BLaER1 (cell line): ENCODE results near the gene SPTLC1.
"Not testable (repeated sequence)": the region's sequence is repeated elsewhere in the genome, so short reads cannot be mapped to it uniquely, and the experiment has no call there.

Source experiments
- H3K27ac ChIP-seq: shearing (Covaris generic); formaldehyde crosslinking; 2 replicates; pipeline ENCODE4 v1.8.1; 2022
- H3K27me3 ChIP-seq: shearing (Covaris generic); formaldehyde crosslinking; 2 replicates; pipeline ENCODE4 v1.8.1; 2022
- H3K36me3 ChIP-seq: shearing (Covaris generic); formaldehyde crosslinking; 2 replicates; pipeline ENCODE4 v1.8.1; 2022
- H3K4me1 ChIP-seq: shearing (Covaris generic); formaldehyde crosslinking; 2 replicates; pipeline ENCODE4 v1.8.1; 2022
- H3K4me2 ChIP-seq: shearing (Covaris generic); formaldehyde crosslinking; 2 replicates; pipeline ENCODE4 v1.8.1; 2022
- H3K4me3 ChIP-seq: shearing (Covaris generic); formaldehyde crosslinking; 2 replicates; pipeline ENCODE4 v1.8.1; 2022
- H3K9ac ChIP-seq: shearing (Covaris generic); formaldehyde crosslinking; 2 replicates; pipeline ENCODE4 v1.8.1; 2022
- H3K9me3 ChIP-seq: shearing (Covaris generic); formaldehyde crosslinking; 2 replicates; pipeline ENCODE4 v1.8.1; 2022
- H4K20me1 ChIP-seq: shearing (Covaris generic); formaldehyde crosslinking; 2 replicates; pipeline ENCODE4 v1.8.1; 2022
- Cebpa-rat ChIP-seq: shearing (Covaris generic); IDR thresholded peaks from 2 replicates; pipeline ENCODE4 v1.8.1; 2022

The SPTLC1 gene

DNA sequence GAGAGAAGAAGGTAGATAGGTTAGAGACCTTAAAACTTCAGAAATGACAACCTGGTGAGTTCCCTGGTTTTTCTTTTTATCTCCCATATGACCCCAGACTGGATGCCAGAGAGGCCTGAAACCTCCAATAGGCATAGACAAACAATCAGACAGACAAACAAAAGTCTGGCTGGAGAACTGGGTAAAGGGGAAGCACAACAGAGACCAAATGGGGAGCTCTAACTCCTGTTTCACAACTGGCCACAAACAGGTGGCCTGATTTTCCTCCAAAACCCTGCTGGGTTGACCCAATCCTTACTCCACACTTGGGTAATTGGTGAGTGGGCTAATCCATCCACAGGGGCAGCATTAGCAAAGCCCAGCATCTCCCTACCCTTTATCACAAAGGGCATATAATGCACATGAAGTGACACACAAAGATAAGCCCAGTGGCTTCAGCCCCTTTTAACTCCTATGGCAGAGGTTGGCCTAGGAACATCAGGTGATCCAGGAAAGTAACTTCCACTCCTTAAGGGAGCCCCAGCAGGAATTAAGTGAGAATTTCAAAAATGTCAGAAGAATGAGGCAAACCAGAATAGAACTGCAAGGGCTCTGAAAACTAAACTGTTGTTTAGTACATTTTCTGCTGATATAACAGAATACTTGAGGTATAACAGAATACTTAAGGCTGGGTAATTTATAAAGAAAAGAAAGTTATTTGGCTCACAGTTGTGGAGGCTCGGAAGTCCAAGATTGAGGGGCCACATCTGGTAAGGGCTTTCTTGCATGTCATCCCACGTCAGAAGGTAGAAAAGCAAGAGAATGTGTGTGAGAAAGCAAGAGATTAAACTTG is 104.3 kb downstream of the SPTLC1 start:
- H3K9ac ChIP-seq = no peak overlapping the region
- H3K27me3 ChIP-seq = no peaks in the 10 kb centered on the region
- H3K36me3 ChIP-seq = no peaks in the 10 kb centered on the region
- H4K20me1 ChIP-seq = no peaks in the 10 kb centered on the region
- H3K4me2 ChIP-seq = no peak overlapping the region
- H3K27ac ChIP-seq = no peak overlapping the region
- TF ChIP-seq Cebpa-rat = no peak
- no peak overlapping the region for H3K4me3 ChIP-seq
- H3K4me1 ChIP-seq = no peaks in the 10 kb centered on the region
- H3K9me3 ChIP-seq = no peaks in the 10 kb centered on the region

DNA sequence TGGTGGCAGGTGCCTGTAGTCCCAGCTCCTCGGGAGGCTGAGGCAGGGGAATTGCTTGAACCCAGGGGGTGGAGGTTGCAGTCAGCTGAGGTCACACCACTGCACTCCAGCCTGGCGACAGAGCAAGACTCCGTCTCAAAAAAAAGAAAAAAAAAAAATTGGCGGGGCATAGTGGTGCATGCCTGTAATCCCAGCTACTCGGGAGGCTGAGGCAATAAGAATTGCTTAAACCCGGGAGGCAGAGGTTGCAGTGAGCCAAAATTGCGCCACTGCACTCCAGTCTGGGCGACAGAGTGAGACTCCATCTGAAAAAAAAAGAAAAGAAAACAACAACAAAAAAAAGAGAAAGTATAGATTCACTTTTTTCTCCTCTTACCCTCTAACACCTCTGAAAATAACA is 105.0 kb downstream of the SPTLC1 start:
- not testable (repeated sequence) for H3K27ac ChIP-seq

DNA sequence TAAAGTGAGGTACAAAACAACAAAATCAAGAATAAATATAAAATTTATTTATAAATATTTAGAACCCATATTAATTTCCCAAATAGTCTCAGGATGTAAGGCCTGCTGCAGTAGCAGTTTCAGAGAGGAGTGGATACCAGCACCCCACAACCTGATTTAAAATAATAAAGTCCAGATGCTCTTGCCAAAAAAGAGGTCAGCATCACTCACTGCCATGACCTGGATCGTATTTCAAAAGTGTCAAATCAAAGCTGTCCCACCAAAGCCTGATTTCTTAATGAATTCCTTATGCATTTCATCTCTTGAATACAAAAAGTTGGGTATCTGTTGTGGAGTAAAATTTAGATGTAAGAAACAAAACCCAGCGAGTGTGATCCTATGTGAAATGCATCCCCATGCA is 107.2 kb downstream of the SPTLC1 start:
- H3K36me3 ChIP-seq = no peaks in the 10 kb centered on the region
- no peaks in the 10 kb centered on the region for H3K27me3 ChIP-seq
- no peaks in the 10 kb centered on the region for H3K4me1 ChIP-seq
- no peak for TF ChIP-seq Cebpa-rat
- no peak overlapping the region for H3K4me3 ChIP-seq
- no peak overlapping the region for H3K27ac ChIP-seq
- no peaks in the 10 kb centered on the region for H4K20me1 ChIP-seq
- no peak overlapping the region for H3K4me2 ChIP-seq
- no peak overlapping the region for H3K9ac ChIP-seq
- H3K9me3 ChIP-seq = peaks cover 3% of the 10 kb centered on the region; the same call in 1 of the 2 replicates

More for the DNA sequence above, 105.0 kb downstream of the SPTLC1 start:
- H3K9ac ChIP-seq, H3K4me3 ChIP-seq, H3K4me2 ChIP-seq, H3K36me3 ChIP-seq, H4K20me1 ChIP-seq, H3K27me3 ChIP-seq, H3K4me1 ChIP-seq, H3K9me3 ChIP-seq: not testable (repeated sequence)

DNA sequence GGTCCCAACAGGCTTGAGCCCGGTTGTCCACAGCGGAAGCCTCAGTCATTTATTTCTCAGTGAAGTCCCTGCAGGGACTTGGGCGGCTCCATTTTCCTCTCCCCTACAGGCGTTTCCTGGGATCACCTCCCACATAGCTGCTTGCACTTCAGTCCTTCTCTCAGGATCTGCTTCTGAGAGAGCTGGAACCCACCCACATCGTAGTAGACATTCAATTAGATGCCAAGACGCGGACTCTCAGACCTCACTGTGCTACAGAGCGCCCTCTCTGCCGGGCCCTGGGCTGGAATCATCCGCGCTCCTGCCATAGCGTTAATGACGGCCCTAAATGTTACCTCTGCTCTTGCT is 111.2 kb downstream of the SPTLC1 start:
- Histone ChIP-seq H4K20me1 (no peaks in the 10 kb centered on the region), H3K27me3 (no peaks in the 10 kb centered on the region), H3K36me3 (no peaks in the 10 kb centered on the region), H3K27ac (no peak overlapping the region), H3K9ac (no peak overlapping the region), H3K4me2 (no peak overlapping the region), H3K4me1 (no peaks in the 10 kb centered on the region), H3K4me3 (no peak overlapping the region), H3K9me3 (peaks cover 3% of the 10 kb centered on the region; the same call in 1 of the 2 replicates)
- no peak for TF ChIP-seq Cebpa-rat

DNA sequence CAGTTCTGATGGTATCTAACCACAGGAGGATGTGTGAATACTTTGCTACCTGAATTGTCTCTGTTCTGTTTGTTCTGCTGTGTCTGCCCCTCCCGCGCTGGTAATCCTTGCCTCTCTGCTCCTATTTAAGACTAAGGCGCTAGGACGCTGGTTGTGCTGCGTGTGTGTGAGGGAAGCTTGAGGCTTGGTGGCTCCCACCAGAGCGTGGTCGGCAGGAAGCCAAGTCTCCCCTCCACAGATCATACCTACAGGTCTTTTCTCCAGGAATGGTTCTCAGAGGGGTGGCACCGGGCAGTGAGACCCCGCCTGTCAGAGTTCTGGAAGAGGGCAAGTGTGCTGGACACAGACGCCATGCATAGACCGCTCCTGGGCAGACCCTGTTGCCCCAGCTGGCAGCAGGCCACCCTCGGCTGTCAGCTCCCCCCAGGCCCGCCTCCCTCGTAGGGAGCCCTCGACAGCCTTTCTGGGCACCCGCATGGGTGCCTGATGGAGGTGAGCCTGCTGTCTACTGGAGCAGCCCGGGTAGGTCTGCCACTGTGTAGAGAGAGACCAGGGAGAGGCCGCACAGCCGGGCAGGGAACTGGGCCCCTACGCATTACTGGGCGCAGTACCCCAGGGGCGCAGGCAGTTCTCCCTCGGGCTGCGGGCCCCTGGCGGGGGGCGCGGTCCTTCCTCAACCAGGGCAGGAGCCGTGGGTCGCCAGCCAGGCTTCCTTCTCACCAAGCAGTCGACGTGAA is 111.7 kb downstream of the SPTLC1 start:
- Histone ChIP-seq H3K9me3 (peaks cover 3% of the 10 kb centered on the region; the same call in 1 of the 2 replicates), H3K27ac (no peak overlapping the region), H3K27me3 (no peaks in the 10 kb centered on the region), H3K36me3 (no peaks in the 10 kb centered on the region), H3K4me2 (no peak overlapping the region), H3K4me3 (no peak overlapping the region), H3K9ac (no peak overlapping the region), H3K4me1 (no peaks in the 10 kb centered on the region), H4K20me1 (no peaks in the 10 kb centered on the region)
- no peak for TF ChIP-seq Cebpa-rat

DNA sequence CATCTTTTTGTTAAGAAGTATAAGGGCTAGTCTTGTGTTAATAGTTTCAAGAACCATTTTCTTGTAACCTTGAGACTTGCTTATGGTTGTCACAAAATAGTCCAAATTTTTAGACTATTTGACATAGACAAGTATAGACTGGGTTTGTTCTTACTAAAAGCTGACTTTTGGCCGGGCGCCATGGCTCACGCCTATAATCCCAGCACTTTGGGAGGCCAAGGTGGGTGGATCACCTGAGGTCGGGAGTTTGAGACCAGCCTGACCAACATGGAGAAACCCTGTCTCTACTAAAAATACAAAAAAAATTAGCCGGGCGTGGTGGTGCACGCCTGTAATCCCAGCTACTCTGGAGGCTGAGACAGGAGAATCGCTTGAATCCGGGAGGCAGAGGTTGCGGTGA is 113.3 kb downstream of the SPTLC1 start:
- not testable (repeated sequence) for H3K27me3 ChIP-seq, H3K4me2 ChIP-seq, H3K4me3 ChIP-seq, H3K4me1 ChIP-seq, H3K9me3 ChIP-seq, H4K20me1 ChIP-seq, H3K9ac ChIP-seq, H3K36me3 ChIP-seq, H3K27ac ChIP-seq

DNA sequence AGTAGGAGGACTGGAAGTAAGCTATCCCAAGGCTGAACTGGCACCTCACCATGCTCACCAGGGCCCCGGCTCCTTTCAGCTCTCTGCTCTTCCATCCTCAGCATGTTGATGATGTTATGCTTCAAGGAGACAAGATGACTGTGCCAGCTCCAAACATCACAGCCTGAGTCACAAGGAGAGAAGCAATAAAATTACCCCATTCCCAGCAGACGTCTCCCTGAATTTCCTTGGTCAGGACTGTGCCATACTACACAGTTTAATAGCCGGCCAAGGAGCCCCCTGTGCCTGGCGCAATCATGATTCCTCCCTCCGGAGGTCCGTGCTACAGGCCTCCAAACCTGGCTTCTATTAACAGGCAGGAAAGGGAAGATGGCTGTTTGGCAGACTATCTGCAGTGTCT is 114.0 kb downstream of the SPTLC1 start:
- Histone ChIP-seq H4K20me1 (no peaks in the 10 kb centered on the region), H3K4me1 (no peaks in the 10 kb centered on the region), H3K9me3 (peaks cover 3% of the 10 kb centered on the region; the same call in 1 of the 2 replicates), H3K27ac (no peak overlapping the region), H3K9ac (no peak overlapping the region), H3K36me3 (no peaks in the 10 kb centered on the region), H3K4me2 (no peak overlapping the region), H3K27me3 (no peaks in the 10 kb centered on the region), H3K4me3 (no peak overlapping the region)
- no peak for TF ChIP-seq Cebpa-rat

DNA sequence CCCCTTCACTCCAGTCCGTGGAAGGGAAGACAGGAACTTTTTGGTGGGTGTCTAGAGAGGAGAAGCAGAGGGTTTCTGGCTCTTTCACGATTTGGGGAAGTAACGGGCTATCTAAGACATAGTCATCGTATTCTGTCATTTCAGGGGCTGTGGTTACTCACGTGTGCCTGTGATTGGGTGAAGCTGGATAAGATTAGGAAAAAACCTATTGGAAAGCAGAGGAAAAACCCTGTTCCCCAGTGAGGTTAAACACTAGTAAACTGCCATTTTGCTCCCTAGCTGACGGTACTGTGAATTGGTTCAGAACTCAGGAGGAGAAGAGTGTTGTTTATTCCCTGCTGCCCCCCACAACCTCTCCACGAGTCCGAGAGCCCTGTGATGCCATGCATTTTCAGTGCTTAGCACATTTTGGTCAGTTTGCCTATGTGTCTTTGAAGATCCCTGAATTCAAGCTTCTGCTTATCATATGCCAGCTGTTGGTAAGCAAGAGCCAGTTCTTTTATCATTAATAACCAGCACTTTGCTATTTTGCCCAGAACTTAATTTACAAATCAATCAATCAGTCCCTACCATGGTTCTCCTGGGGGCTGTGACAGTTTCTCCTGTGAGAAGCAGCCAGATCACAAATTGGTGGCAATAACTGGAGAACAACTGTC is 120.1 kb downstream of the SPTLC1 start:
- H3K9ac ChIP-seq = no peak overlapping the region
- H3K36me3 ChIP-seq = no peaks in the 10 kb centered on the region
- H3K27me3 ChIP-seq = no peaks in the 10 kb centered on the region
- peaks cover 4% of the 10 kb centered on the region for H3K9me3 ChIP-seq
- no peaks in the 10 kb centered on the region for H4K20me1 ChIP-seq
- no peak overlapping the region for H3K4me3 ChIP-seq
- H3K27ac ChIP-seq = no peak overlapping the region
- TF ChIP-seq Cebpa-rat = no peak
- no peak overlapping the region for H3K4me2 ChIP-seq
- no peaks in the 10 kb centered on the region for H3K4me1 ChIP-seq

DNA sequence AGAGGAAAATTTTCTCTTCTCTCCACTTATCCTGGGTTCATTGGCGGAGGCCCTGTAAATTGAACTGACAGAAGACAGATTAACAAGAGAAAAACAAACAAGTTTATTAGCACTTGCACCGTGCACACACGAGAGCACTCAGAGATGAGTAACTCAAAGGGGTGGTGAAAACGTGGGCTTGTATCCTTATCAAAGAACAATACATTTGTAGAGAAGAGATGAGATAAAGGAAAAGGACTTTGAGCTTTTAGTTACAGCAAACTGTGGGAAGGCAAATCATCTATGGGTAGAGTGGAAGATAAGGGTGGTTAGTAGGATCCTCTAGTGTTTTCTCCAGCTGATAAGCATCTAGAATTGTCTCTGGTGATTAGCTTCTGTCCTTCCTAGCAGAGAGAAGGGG is 120.8 kb downstream of the SPTLC1 start:
- H3K9ac ChIP-seq = no peak overlapping the region
- no peaks in the 10 kb centered on the region for H3K4me1 ChIP-seq
- H3K27ac ChIP-seq = no peak overlapping the region
- H3K9me3 ChIP-seq = peaks cover 4% of the 10 kb centered on the region
- no peaks in the 10 kb centered on the region for H3K36me3 ChIP-seq
- H3K4me2 ChIP-seq = no peak overlapping the region
- no peak overlapping the region for H3K4me3 ChIP-seq
- H4K20me1 ChIP-seq = no peaks in the 10 kb centered on the region
- no peaks in the 10 kb centered on the region for H3K27me3 ChIP-seq
- no peak for TF ChIP-seq Cebpa-rat

DNA sequence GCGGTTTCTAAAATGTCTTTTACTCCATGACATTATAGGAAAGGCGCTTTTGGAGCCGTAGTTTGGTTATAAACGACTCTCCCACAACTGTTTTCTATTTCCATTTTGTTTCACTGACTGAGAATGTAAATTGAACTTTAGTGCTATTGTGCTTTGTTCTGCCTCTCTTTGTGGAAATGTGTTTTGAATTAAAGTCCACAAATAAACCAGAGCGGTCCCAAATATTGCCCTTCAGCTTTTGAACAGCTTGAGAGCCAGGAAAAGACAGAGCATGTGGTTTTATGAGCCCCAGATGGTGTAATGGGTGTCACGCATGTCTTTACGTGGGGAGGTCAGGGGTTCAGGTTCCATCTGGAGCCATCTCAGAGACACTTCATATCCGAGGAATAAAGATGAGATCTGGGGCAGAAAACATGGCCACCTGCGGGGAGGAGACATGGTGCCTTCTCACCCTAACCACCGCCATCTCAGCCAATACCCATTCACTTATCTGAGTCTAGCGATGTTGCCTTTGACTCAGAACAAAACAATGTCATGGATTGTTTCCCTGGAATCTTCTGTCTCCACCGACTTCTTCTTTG is 122.7 kb downstream of the SPTLC1 start:
- no peaks in the 10 kb centered on the region for H3K36me3 ChIP-seq
- peaks cover 4% of the 10 kb centered on the region for H3K9me3 ChIP-seq
- no peak overlapping the region for H3K27ac ChIP-seq
- H3K4me3 ChIP-seq = no peak overlapping the region
- no peak overlapping the region for H3K4me2 ChIP-seq
- H3K9ac ChIP-seq = no peak overlapping the region
- H4K20me1 ChIP-seq = no peaks in the 10 kb centered on the region
- TF ChIP-seq Cebpa-rat = no peak
- H3K4me1 ChIP-seq = no peaks in the 10 kb centered on the region
- no peaks in the 10 kb centered on the region for H3K27me3 ChIP-seq
